DMS153 treated with DMSO at 0.1 percent for 48 hours (cell line): ENCODE results near the gene ASGR2.

Experiments used
- DNase-seq: peaks from one replicate; lab custom pipeline; 2025; ENCODE audit not compliant: unreplicated experiment; lab: John Stamatoyannopoulos, UW

The ASGR2 gene

GRCh38 chr17:7068268-7068667 lies 46.4 kb downstream of the ASGR2 start:
- DNase-seq, result no peak

- DNase-seq, result no peak
These were observed 47.4 kb downstream of the ASGR2 start for GRCh38 chr17:7067198-7067597.

GRCh38 chr17:7064261-7064660 lies 50.4 kb downstream of the ASGR2 start:
- no peak for DNase-seq

GRCh38 chr17:7063518-7064094 lies 51.0 kb downstream of the ASGR2 start:
- DNase-seq, result no peak

- no peak for DNase-seq
These were observed 54.3 kb downstream of the ASGR2 start for GRCh38 chr17:7060165-7060891.

- no peak for DNase-seq
These were observed 55.7 kb downstream of the ASGR2 start for GRCh38 chr17:7058831-7059447.

GRCh38 chr17:7056386-7056785 lies 58.2 kb downstream of the ASGR2 start:
- DNase-seq, result no peak
